ENCODE data around the gene ZBTB40. TPM values are rescaled to one million over a fixed set of nuclear protein-coding genes. Genes with fewer than 3 reads are reported as not detected.

The ZBTB40 gene
- total and polyA plus RNA-seq, 10 of the 15 experiments (the other 5 are each of a cell fraction or from before 2014, with no cell fraction given), result 1.9 to 14.4 (median 9.0) TPM

DNA sequence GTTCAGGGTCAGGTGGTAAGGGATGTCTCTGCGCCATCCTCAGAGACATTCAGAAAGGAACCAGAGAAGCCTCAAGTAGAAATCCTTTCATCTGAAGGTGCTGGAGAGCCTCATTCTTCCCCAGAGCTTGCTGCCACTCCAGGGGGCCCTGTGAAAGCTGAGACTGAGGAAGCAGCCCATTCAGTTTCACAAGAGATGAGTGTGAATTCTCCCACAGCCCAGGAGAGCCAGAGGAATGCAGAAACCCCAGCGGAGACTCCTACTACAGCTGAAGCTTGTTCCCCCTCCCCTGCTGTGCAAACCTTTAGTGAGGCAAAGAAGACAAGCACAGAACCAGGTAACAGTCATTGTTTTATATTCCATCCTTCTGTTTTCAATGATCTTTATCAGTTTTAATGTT, 38.7 kb downstream of the ZBTB40 start:
- SMC1A ChIA-PET (ENCODE audit: uncharacterized antibody, unreplicated experiment), result interaction anchor here (1.7 kb wide), 1 partner anchor 17 kb away, joined by 3 read pairs; no protein-coding TSS in a partner anchor

More for the DNA sequence above, 38.7 kb downstream of the ZBTB40 start:
- Histone ChIP-seq H3K79me2 (ENCODE audit: control insufficient read depth, insufficient read depth, low read length) (peaks cover 3% of the 10 kb centered on the region), H4K20me1 (ENCODE audit: control insufficient read depth, insufficient read depth) (no peaks in the 10 kb centered on the region), H3K9me3 (replicated peaks; ENCODE audit: control insufficient read depth, insufficient read depth, low read length) (no peaks in the 10 kb centered on the region; the same call in 2 of the 3 replicates), H3K27me3 (replicated peaks in 1 of 2; ENCODE audit: control insufficient read depth in 2 of 2, insufficient read depth in 2 of 2, low read length in 1 of 2) (no peaks in the 10 kb centered on the region), H2AFZ (ENCODE audit: control insufficient read depth, low read depth, low read length) (no peak overlapping the region), H3K4me1 (ENCODE audit: control insufficient read depth, insufficient read depth, low read length) (no peaks in the 10 kb centered on the region), H3K27ac (ENCODE audit: control insufficient read depth, insufficient read depth) (no peak overlapping the region), H3K9ac (ENCODE audit: control insufficient read depth, insufficient read depth, low read length) (no peak overlapping the region), H3K36me3 (ENCODE audit: control insufficient read depth in 2 of 2, insufficient read depth in 2 of 2, low read length in 1 of 2) (peaks cover 0 to 3% of the 10 kb centered on the region in 2 experiments; a peak in 2 of 4 replicates), H3K4me2 (ENCODE audit: control insufficient read depth, insufficient read depth) (no peak overlapping the region), H3K4me3 (no peak overlapping the region)
- in situ Hi-C loops (cut with MboI), result no loop called here
- intact Hi-C loops (cut with micrococcal nuclease; ENCODE audit: unreplicated experiment), result no loop called here
- ChIA-PET POLR2A (no interaction called here), RAD21 (ENCODE audit: unreplicated experiment) (no interaction called here), CTCF (no interaction called here)
- ATAC-seq (no peak), FAIRE-seq (no peak), DNase-seq (ENCODE audit: low read depth, low spot score) (no peak)
- no TSS peak for BruUV-seq (replicated peaks)
- WGBS (ENCODE audit: insufficient coverage, insufficient replicate concordance, low lambda C conversion rate, missing lambda C conversion rate), result 96% methylated on average over 2 of the region's 2 CpGs
- TF ChIP-seq MEF2B (IDR thresholded peaks at IDR 0.05; ENCODE audit: partially characterized antibody, poor library complexity, severe bottlenecking) (no peak), SMAD5 (IDR thresholded peaks at IDR 0.05; ENCODE audit: low read depth) (no peak), ZSCAN29 (IDR thresholded peaks at IDR 0.05) (no peak), GABPA (IDR thresholded peaks at IDR 0.05; ENCODE audit: low read depth) (no peak), BRCA1 (IDR thresholded peaks at IDR 0.05; ENCODE audit: low read depth, low read length) (no peak), RUNX3 (IDR thresholded peaks at IDR 0.05; ENCODE audit: low read length) (no peak), MEF2A (IDR thresholded peaks at IDR 0.05; ENCODE audit: insufficient read depth, low read depth, low read length) (no peak), IKZF1 (conservative IDR thresholded peaks at IDR 0.05) (no peak), CHD1 (IDR thresholded peaks at IDR 0.05; ENCODE audit: low read depth, low read length) (no peak), CBX3 (IDR thresholded peaks at IDR 0.05; ENCODE audit: borderline replicate concordance, low read depth) (no peak), PAX5 (IDR thresholded peaks at IDR 0.05; ENCODE audit: borderline replicate concordance, low read depth, low read length) (no peak)
- TF ChIP-seq, protein P1, sequence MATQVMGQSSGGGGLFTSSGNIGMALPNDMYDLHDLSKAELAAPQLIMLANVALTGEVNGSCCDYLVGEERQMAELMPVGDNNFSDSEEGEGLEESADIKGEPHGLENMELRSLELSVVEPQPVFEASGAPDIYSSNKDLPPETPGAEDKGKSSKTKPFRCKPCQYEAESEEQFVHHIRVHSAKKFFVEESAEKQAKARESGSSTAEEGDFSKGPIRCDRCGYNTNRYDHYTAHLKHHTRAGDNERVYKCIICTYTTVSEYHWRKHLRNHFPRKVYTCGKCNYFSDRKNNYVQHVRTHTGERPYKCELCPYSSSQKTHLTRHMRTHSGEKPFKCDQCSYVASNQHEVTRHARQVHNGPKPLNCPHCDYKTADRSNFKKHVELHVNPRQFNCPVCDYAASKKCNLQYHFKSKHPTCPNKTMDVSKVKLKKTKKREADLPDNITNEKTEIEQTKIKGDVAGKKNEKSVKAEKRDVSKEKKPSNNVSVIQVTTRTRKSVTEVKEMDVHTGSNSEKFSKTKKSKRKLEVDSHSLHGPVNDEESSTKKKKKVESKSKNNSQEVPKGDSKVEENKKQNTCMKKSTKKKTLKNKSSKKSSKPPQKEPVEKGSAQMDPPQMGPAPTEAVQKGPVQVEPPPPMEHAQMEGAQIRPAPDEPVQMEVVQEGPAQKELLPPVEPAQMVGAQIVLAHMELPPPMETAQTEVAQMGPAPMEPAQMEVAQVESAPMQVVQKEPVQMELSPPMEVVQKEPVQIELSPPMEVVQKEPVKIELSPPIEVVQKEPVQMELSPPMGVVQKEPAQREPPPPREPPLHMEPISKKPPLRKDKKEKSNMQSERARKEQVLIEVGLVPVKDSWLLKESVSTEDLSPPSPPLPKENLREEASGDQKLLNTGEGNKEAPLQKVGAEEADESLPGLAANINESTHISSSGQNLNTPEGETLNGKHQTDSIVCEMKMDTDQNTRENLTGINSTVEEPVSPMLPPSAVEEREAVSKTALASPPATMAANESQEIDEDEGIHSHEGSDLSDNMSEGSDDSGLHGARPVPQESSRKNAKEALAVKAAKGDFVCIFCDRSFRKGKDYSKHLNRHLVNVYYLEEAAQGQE (IDR thresholded peaks at IDR 0.05; ENCODE audit: low read depth, low read length), result no peak

All from GM12878 (cell line).